IMR-90 (cell line): Measurements from ENCODE around the gene PCBD1. TPM values are rescaled to one million over a fixed set of nuclear protein-coding genes. Genes with fewer than 3 reads are reported as not detected.

Experiments
- ATAC-seq: fragments of 200-7000 bp; cut with Tn5 transposase; 2 replicates; pipeline ENCODE4 v1.9.1; 2020; ENCODE audit warnings: low read depth, mild to moderate bottlenecking, moderate library complexity
- BruUV-seq: library from RNA; stranded (reverse); fragments of 400-500 nt; replicated peaks from 2 replicates; lab custom pipeline; 2021; lab: Mats Ljungman, UMichigan
- CTCF ChIA-PET: fragments of 300-600 bp; formaldehyde crosslinking; extraction: SDS; loops from one replicate; lab custom pipeline; 2021; ENCODE audit warnings: antibody characterized with exemption; lab: Yijun Ruan, JAX
- POLR2A ChIA-PET: fragments of 300-600 bp; sonication (Branson Sonifier 250); formaldehyde crosslinking; loops from one replicate; lab custom pipeline; 2022; ENCODE audit warnings: antibody characterized with exemption; ENCODE audit not compliant: unreplicated experiment; lab: Charles Lee
- DNase-seq: peaks from one replicate; pipeline ENCODE4 v3.0.0; 2013
- H2AFZ ChIP-seq: replicated peaks from 2 replicates; pipeline ENCODE3; 2013; ENCODE audit warnings: low read length, mild to moderate bottlenecking; ENCODE audit not compliant: poor library complexity
- H2AK5ac ChIP-seq: 2 replicates; pipeline ENCODE4 v1.6.1; 2013; ENCODE audit warnings: low read depth, low read length, inconsistent platforms
- H2AK9ac ChIP-seq: replicated peaks from 2 replicates; pipeline ENCODE3; 2013; ENCODE audit warnings: mild to moderate bottlenecking, low read depth, low read length, moderate library complexity; ENCODE audit not compliant: poor library complexity
- H2BK120ac ChIP-seq: 2 replicates; pipeline ENCODE4 v1.6.1; 2013; ENCODE audit warnings: low read depth, low read length, inconsistent platforms
- H2BK15ac ChIP-seq: 3 replicates; pipeline ENCODE4 v1.6.1; 2013; ENCODE audit warnings: low read depth, low read length, inconsistent platforms
- H2BK20ac ChIP-seq: 2 replicates; pipeline ENCODE4 v1.6.1; 2013; ENCODE audit warnings: low read depth, mild to moderate bottlenecking, inconsistent platforms, low read length, moderate library complexity
- H2BK5ac ChIP-seq: 2 replicates; pipeline ENCODE4 v1.6.1; 2013; ENCODE audit warnings: mild to moderate bottlenecking, low read depth, low read length, inconsistent platforms; ENCODE audit not compliant: poor library complexity, severe bottlenecking
- H3K14ac ChIP-seq: replicated peaks from 2 replicates; pipeline ENCODE4 v1.6.1; 2013; ENCODE audit warnings: low read depth, low read length, inconsistent platforms
- H3K18ac ChIP-seq: 2 replicates; pipeline ENCODE4 v1.6.1; 2013; ENCODE audit warnings: low read depth, low read length, control low read depth
- H3K23ac ChIP-seq: 2 replicates; pipeline ENCODE4 v1.6.1; 2013; ENCODE audit warnings: low read depth, low read length, inconsistent platforms
- H3K27ac ChIP-seq: 2 replicates; pipeline ENCODE4 v1.5.1; 2013; ENCODE audit warnings: mild to moderate bottlenecking, control low read depth, low read length; ENCODE audit not compliant: insufficient read depth
- H3K27me3 ChIP-seq: 2 replicates; pipeline ENCODE4 v1.6.1; 2013; ENCODE audit warnings: low read length; ENCODE audit not compliant: control insufficient read depth, insufficient read depth
- H3K36me3 ChIP-seq: 2 replicates; pipeline ENCODE4 v1.6.1; 2013; ENCODE audit warnings: low read length, mixed read lengths; ENCODE audit not compliant: control insufficient read depth, insufficient read depth
- H3K4ac ChIP-seq: 2 replicates; pipeline ENCODE4 v1.6.1; 2013; ENCODE audit warnings: low read depth, low read length, inconsistent platforms
- H3K4me1 ChIP-seq: 2 replicates; pipeline ENCODE4 v1.6.1; 2013; ENCODE audit warnings: low read length, mixed read lengths; ENCODE audit not compliant: control insufficient read depth, insufficient read depth
- H3K4me2 ChIP-seq: 2 replicates; pipeline ENCODE4 v1.6.1; 2013; ENCODE audit warnings: low read depth, mild to moderate bottlenecking, control low read depth, low read length, moderate library complexity
- H3K4me3 ChIP-seq: 2 replicates; pipeline ENCODE4 v1.5.1; 2013; ENCODE audit warnings: low read depth, mild to moderate bottlenecking, control low read depth, low read length, moderate library complexity; ENCODE audit not compliant: insufficient read depth
- H3K56ac ChIP-seq: 2 replicates; pipeline ENCODE4 v1.6.1; 2013; ENCODE audit warnings: low read length, inconsistent platforms; ENCODE audit not compliant: insufficient read depth; ENCODE audit errors: extremely low read depth
- H3K79me1 ChIP-seq, 2 experiments: 2 replicates each; pipeline ENCODE4 v1.6.1; 2013; ENCODE audit warnings: low read length in 2 of 2, inconsistent platforms in 1 of 2, low read depth in 1 of 2
- H3K9ac ChIP-seq: 2 replicates; pipeline ENCODE4 v1.6.1; 2013; ENCODE audit warnings: low read depth, low read length, control low read depth
- H3K9me1 ChIP-seq: 2 replicates; pipeline ENCODE4 v1.6.1; 2013; ENCODE audit warnings: low read length, inconsistent platforms; ENCODE audit not compliant: insufficient read depth
- H3K9me3 ChIP-seq: 2 replicates; pipeline ENCODE4 v1.6.1; 2013; ENCODE audit warnings: low read length; ENCODE audit not compliant: control insufficient read depth, insufficient read depth
- H4K20me1 ChIP-seq: 2 replicates; pipeline ENCODE4 v1.6.1; 2013; ENCODE audit warnings: low read length, inconsistent platforms; ENCODE audit not compliant: insufficient read depth
- H4K5ac ChIP-seq: 2 replicates; pipeline ENCODE4 v1.6.1; 2013; ENCODE audit warnings: mild to moderate bottlenecking, low read depth, low read length, control low read depth
- H4K8ac ChIP-seq, 2 experiments: 2 replicates each; pipeline ENCODE4 v1.6.1; 2013; ENCODE audit warnings: low read depth in 2 of 2, low read length in 2 of 2, control low read depth in 1 of 2, inconsistent platforms in 1 of 2
- H4K91ac ChIP-seq: 2 replicates; pipeline ENCODE4 v1.6.1; 2013; ENCODE audit warnings: low read depth, low read length, inconsistent platforms; ENCODE audit not compliant: insufficient read depth
- BHLHE40 ChIP-seq: fragments of 150-350 bp; IDR thresholded peaks from 2 replicates; pipeline ENCODE4 v1.6.1; 2016; ENCODE audit warnings: mild to moderate bottlenecking, low read depth, low read length
- CEBPB ChIP-seq: IDR thresholded peaks from 2 replicates; pipeline ENCODE4 v1.6.1; 2012; ENCODE audit warnings: low read depth, low read length, improper control_type of control experiment
- CHD1 ChIP-seq: IDR thresholded peaks from 2 replicates; pipeline ENCODE4 v1.6.1; 2012; ENCODE audit warnings: low read depth, low read length, improper control_type of control experiment
- FOS ChIP-seq: fragments of 150-350 bp; IDR thresholded peaks from 2 replicates; pipeline ENCODE4 v1.6.1; 2016; ENCODE audit warnings: low read depth, low read length
- MAZ ChIP-seq: IDR thresholded peaks from 2 replicates; pipeline ENCODE4 v1.6.1; 2012; ENCODE audit warnings: low read depth, mild to moderate bottlenecking, low read length, improper control_type of control experiment, moderate library complexity, borderline replicate concordance
- MXI1 ChIP-seq: IDR thresholded peaks from 2 replicates; pipeline ENCODE4 v1.6.1; 2012; ENCODE audit warnings: low read depth, mild to moderate bottlenecking, low read length, moderate library complexity, borderline replicate concordance
- NFE2L2 ChIP-seq: fragments of 150-350 bp; IDR thresholded peaks from 2 replicates; pipeline ENCODE4 v1.6.1; 2016; ENCODE audit warnings: low read depth, mild to moderate bottlenecking, low read length
- POLR2A ChIP-seq: IDR thresholded peaks from 2 replicates; pipeline ENCODE4 v1.6.1; 2012; ENCODE audit warnings: mild to moderate bottlenecking, low read depth, low read length
- RAD21 ChIP-seq: IDR thresholded peaks from 2 replicates; pipeline ENCODE4 v1.6.1; 2012; ENCODE audit warnings: low read length, improper control_type of control experiment
- RCOR1 ChIP-seq: IDR thresholded peaks from 2 replicates; pipeline ENCODE4 v1.6.1; 2012; ENCODE audit warnings: mild to moderate bottlenecking, low read length, improper control_type of control experiment; ENCODE audit not compliant: insufficient replicate concordance
- RFX5 ChIP-seq: IDR thresholded peaks from 2 replicates; pipeline ENCODE4 v1.8.0; 2012; ENCODE audit warnings: low read depth, mild to moderate bottlenecking, low read length, moderate library complexity
- SMC3 ChIP-seq: fragments of 150-350 bp; IDR thresholded peaks from 2 replicates; pipeline ENCODE4 v1.6.1; 2016; ENCODE audit warnings: low read depth, mild to moderate bottlenecking, antibody characterized with exemption, low read length, moderate library complexity
- WGBS, 2 experiments: methylation state at CpG; one replicate each; pipeline versions ENCODE4 v1.1.5 to v1.1.7; 2013; ENCODE audit warnings: missing lambda C conversion rate in 2 of 2; ENCODE audit not compliant: insufficient read length in 1 of 2; ENCODE audit errors: extremely low coverage in 2 of 2; 5-methylcytosine and 5-hydroxymethylcytosine counted together
- dilution Hi-C: fragments of 300-500 bp; cut with HindIII; formaldehyde crosslinking; loops from one replicate; pipeline ENCODE4 v1.14.3; 2018; ENCODE audit warnings: low sequenced_read_pairs; ENCODE audit not compliant: unreplicated experiment
- in situ Hi-C: fragments of 300-500 bp; cut with MboI; formaldehyde crosslinking; loops from 3 replicates; pipeline ENCODE4 v1.14.3; 2019; ENCODE audit warnings: low sequenced_read_pairs, inconsistent platforms, mixed read lengths
- intact Hi-C: fragments of 100-400 bp; cut with micrococcal nuclease; formaldehyde crosslinking; loops from 2 replicates; pipeline ENCODE4 v1.10.0; 2022
- polyA plus RNA-seq, 3 experiments: library from polyadenylated mRNA; depleted of rRNA; stranded (reverse); fragments of >200 nt; gene quantifications; 2 replicates each; pipeline ENCODE4 v1.2.3, GENCODE V29; 2012; ENCODE audit warnings: low replicate concordance in 1 of 3
- total RNA-seq: library from RNA; depleted of rRNA; stranded (reverse); fragments of >200 nt; gene quantifications from 2 replicates; pipeline ENCODE4 v1.2.3, GENCODE V29; 2012
- TF ChIP-seq, protein P1 (sequence below): conservative IDR thresholded peaks from 2 replicates; pipeline ENCODE4 v1.5.1; 2012; ENCODE audit warnings: mild to moderate bottlenecking, low read depth, low read length, improper control_type of control experiment
- TF ChIP-seq, protein P2 (sequence below): fragments of 150-350 bp; IDR thresholded peaks from 2 replicates; pipeline ENCODE4 v1.6.1; 2017; ENCODE audit warnings: mild to moderate bottlenecking, antibody characterized with exemption, low read length, low read depth

The PCBD1 gene
- total and polyA plus RNA-seq, 2 of the 4 experiments (the other 2 are of a cell fraction): 15.8 to 31.6 TPM

- dilution Hi-C loops: no loop called here
- TF ChIP-seq, protein P1, sequence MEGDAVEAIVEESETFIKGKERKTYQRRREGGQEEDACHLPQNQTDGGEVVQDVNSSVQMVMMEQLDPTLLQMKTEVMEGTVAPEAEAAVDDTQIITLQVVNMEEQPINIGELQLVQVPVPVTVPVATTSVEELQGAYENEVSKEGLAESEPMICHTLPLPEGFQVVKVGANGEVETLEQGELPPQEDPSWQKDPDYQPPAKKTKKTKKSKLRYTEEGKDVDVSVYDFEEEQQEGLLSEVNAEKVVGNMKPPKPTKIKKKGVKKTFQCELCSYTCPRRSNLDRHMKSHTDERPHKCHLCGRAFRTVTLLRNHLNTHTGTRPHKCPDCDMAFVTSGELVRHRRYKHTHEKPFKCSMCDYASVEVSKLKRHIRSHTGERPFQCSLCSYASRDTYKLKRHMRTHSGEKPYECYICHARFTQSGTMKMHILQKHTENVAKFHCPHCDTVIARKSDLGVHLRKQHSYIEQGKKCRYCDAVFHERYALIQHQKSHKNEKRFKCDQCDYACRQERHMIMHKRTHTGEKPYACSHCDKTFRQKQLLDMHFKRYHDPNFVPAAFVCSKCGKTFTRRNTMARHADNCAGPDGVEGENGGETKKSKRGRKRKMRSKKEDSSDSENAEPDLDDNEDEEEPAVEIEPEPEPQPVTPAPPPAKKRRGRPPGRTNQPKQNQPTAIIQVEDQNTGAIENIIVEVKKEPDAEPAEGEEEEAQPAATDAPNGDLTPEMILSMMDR: no peak
- TF ChIP-seq POLR2A: no peak
- TF ChIP-seq NFE2L2: no peak
- TF ChIP-seq RAD21: no peak
- no peak for TF ChIP-seq RFX5
- TF ChIP-seq CEBPB: no peak
- no peak for TF ChIP-seq BHLHE40
- TF ChIP-seq MAZ: no peak
- no peak for TF ChIP-seq CHD1
- TF ChIP-seq MXI1: no peak
- TF ChIP-seq RCOR1: no peak
- no peak for TF ChIP-seq FOS
- no peak for TF ChIP-seq SMC3
- TF ChIP-seq, protein P2, sequence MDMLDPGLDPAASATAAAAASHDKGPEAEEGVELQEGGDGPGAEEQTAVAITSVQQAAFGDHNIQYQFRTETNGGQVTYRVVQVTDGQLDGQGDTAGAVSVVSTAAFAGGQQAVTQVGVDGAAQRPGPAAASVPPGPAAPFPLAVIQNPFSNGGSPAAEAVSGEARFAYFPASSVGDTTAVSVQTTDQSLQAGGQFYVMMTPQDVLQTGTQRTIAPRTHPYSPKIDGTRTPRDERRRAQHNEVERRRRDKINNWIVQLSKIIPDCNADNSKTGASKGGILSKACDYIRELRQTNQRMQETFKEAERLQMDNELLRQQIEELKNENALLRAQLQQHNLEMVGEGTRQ: no peak
- intact Hi-C loops: no loop called here
- 80% methylated on average over 1 of the region's 1 CpG; no CpG with 5 or more reads in 1 of the 2 experiments for WGBS, 2 experiments
- no peak overlapping the region for H2BK20ac ChIP-seq
- no peak overlapping the region for H4K8ac ChIP-seq
- H3K79me1 ChIP-seq: no peaks in the 10 kb centered on the region
- BruUV-seq: no TSS peak
- H3K36me3 ChIP-seq: peaks cover 28% of the 10 kb centered on the region
- no peaks in the 10 kb centered on the region for H3K4me1 ChIP-seq
- H3K18ac ChIP-seq: no peak overlapping the region
- H4K5ac ChIP-seq: no peak overlapping the region
- DNase-seq: no peak
- in situ Hi-C loops: no loop called here
- no peaks in the 10 kb centered on the region for H3K27me3 ChIP-seq
- H2AK5ac ChIP-seq: no peak overlapping the region
- no peak overlapping the region for H2BK120ac ChIP-seq
- H3K27ac ChIP-seq: no peak overlapping the region
- ChIA-PET POLR2A (no interaction called here), CTCF (interaction anchor here (3.6 kb wide), 1 partner anchor 62 kb away, joined by 15 read pairs; the partner anchor contains the start of gene SGPL1)
- no peak overlapping the region for H4K91ac ChIP-seq
- no peak overlapping the region for H2BK5ac ChIP-seq
- H3K14ac ChIP-seq: no peak overlapping the region
- no peak for ATAC-seq
- H2AK9ac ChIP-seq: no peak overlapping the region
- no peak overlapping the region for H2BK15ac ChIP-seq
- H3K4me2 ChIP-seq: no peak overlapping the region
- H2AFZ ChIP-seq: no peak overlapping the region
- no peak overlapping the region for H3K4ac ChIP-seq
- no peaks in the 10 kb centered on the region for H3K9me3 ChIP-seq
- H3K9me1 ChIP-seq: no peaks in the 10 kb centered on the region
- no peak overlapping the region for H3K56ac ChIP-seq
- no peak overlapping the region for H3K23ac ChIP-seq
- no peak overlapping the region for H3K4me3 ChIP-seq
- no peak overlapping the region for H3K9ac ChIP-seq
- 0 out of 2 replicates have a peak, but pooled peaks cover 5% of the 10 kb centered on the region for H4K20me1 ChIP-seq
Measured at GRCh38 chr10:70879207-70879606, 9.2 kb downstream of the PCBD1 start.
